Smooth muscle cell (in vitro differentiated cells): ENCODE measurements around the gene MEAF6. TPM values are rescaled to one million over a fixed set of nuclear protein-coding genes. Genes with fewer than 3 reads are reported as not detected.

ENCODE experiments used
- DNase-seq: peaks from one replicate; lab custom pipeline; 2025; ENCODE audit not compliant: unreplicated experiment; lab: John Stamatoyannopoulos, UW
- H2AFZ ChIP-seq: fragments of 200-600 bp; sonication (generic); 2 replicates; pipeline ENCODE4 v1.6.0; 2016; ENCODE audit warnings: antibody characterized with exemption, low read depth, mild to moderate bottlenecking
- H3F3A ChIP-seq: fragments of 200-600 bp; sonication (generic); 2 replicates; pipeline ENCODE4 v1.6.0; 2017; ENCODE audit warnings: antibody characterized with exemption, low read depth
- H3K27ac ChIP-seq: fragments of 200-600 bp; sonication (generic); 2 replicates; pipeline ENCODE4 v1.5.1; 2016; ENCODE audit warnings: low read depth, mild to moderate bottlenecking
- H3K27me3 ChIP-seq: fragments of 200-600 bp; sonication (generic); 2 replicates; pipeline ENCODE4 v1.6.1; 2016; ENCODE audit warnings: low read depth, mild to moderate bottlenecking
- H3K36me3 ChIP-seq: fragments of 200-600 bp; sonication (generic); 2 replicates; pipeline ENCODE4 v1.5.1; 2016; ENCODE audit warnings: low read depth
- H3K4me1 ChIP-seq: fragments of 200-600 bp; sonication (generic); 2 replicates; pipeline ENCODE4 v1.5.1; 2016; ENCODE audit warnings: low read depth
- H3K4me2 ChIP-seq: fragments of 200-600 bp; sonication (generic); 2 replicates; pipeline ENCODE4 v1.6.0; 2016; ENCODE audit warnings: mild to moderate bottlenecking
- H3K4me3 ChIP-seq: fragments of 200-600 bp; sonication (generic); 2 replicates; pipeline ENCODE4 v1.5.1; 2016; ENCODE audit warnings: mild to moderate bottlenecking
- H3K79me2 ChIP-seq: fragments of 200-600 bp; sonication (generic); 2 replicates; pipeline ENCODE4 v1.6.0; 2016; ENCODE audit warnings: low read depth, mild to moderate bottlenecking
- H3K9ac ChIP-seq: fragments of 200-600 bp; sonication (generic); 2 replicates; pipeline ENCODE4 v1.6.0; 2016; ENCODE audit warnings: low read depth
- H3K9me3 ChIP-seq: fragments of 200-600 bp; sonication (generic); replicated peaks from 2 replicates; pipeline ENCODE4 v1.5.1; 2016; ENCODE audit warnings: low read depth
- H4K20me1 ChIP-seq: fragments of 200-600 bp; sonication (generic); 2 replicates; pipeline ENCODE4 v1.6.0; 2016; ENCODE audit warnings: low read depth
- CTCF ChIP-seq: fragments of 200-600 bp; sonication (generic); IDR thresholded peaks from 2 replicates; pipeline ENCODE4 v1.5.1; 2017; ENCODE audit warnings: borderline replicate concordance, mild to moderate bottlenecking, antibody characterized with exemption; ENCODE audit not compliant: insufficient read depth, poor library complexity, severe bottlenecking
- WGBS: methylation state at CpG from one replicate; pipeline ENCODE4 v1.1.7; 2016; ENCODE audit warnings: low lambda C conversion rate; 5-methylcytosine and 5-hydroxymethylcytosine counted together
- polyA plus RNA-seq: library from polyadenylated mRNA; unstranded; fragments of >200 nt; fragmentation: Nextera tagmentation; extraction: Ambion mirVana; gene quantifications from 2 replicates; pipeline ENCODE4 v1.2.1, GENCODE V29; 2016
- total RNA-seq: library from RNA; depleted of rRNA; stranded (reverse); fragments of >200 nt; gene quantifications from 2 replicates; pipeline ENCODE4 v1.2.3, GENCODE V29; 2014

The MEAF6 gene
- total and polyA plus RNA-seq, 2 experiments from 2014 or later = 58.8 to 87.6 TPM

DNA sequence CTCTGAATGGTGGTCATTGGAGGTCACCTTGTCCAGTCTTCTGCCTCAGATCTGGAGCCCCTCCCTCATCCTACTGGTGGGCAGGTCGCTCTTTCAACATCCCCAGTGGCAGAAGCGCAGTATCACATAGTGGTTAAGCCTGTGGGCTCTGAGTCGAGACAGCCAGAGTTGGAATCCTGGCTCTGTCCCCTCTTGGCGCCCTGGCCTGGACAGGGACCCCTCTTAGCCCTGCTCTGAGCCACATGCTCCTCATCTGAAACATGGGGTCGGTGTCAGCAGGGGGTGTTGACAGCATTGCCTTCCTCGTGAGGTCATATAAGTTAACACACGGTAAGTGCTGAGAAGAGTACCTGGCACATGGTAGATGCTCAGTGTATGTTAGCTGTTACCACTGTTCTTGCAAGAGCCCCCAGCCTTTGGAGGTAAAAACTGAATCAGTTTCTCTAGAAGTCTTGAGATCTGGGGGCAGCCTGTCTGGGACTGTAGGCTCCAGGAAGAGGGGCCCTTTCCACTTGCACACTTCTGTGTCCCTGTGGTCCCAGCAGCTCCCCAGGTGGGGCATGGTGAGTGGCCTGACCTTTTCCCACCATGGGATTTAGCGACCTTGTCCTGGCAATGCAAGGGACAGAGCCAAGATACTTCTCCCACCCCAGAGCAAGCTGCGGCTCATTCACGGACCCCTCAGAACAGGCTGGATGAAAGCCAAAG, 33.8 kb downstream of the MEAF6 start:
- peaks cover 40% of the 10 kb centered on the region for H3K79me2 ChIP-seq

GRCh38 chr1:37480125-37480466, 34.5 kb downstream of the MEAF6 start:
- no peak for TF ChIP-seq CTCF
- H3K36me3 ChIP-seq = no peaks in the 10 kb centered on the region
- H3K9me3 ChIP-seq = no peaks in the 10 kb centered on the region
- peaks cover 1% of the 10 kb centered on the region for H3F3A ChIP-seq
- H3K79me2 ChIP-seq = peaks cover 46% of the 10 kb centered on the region
- peak overlapping the region; percentile 19 for H3K4me3 ChIP-seq
- WGBS = 98% methylated on average over 5 of the region's 5 CpGs
- H3K9ac ChIP-seq = peak overlapping the region; percentile 54
- no peaks in the 10 kb centered on the region for H3K27me3 ChIP-seq
- peaks cover 81% of the 10 kb centered on the region for H4K20me1 ChIP-seq
- H3K4me1 ChIP-seq = peaks cover 18% of the 10 kb centered on the region
- peak overlapping the region; percentile 96 for H3K27ac ChIP-seq
- peak overlapping the region; percentile 90 for H3K4me2 ChIP-seq
- DNase-seq = no peak
- no peak overlapping the region for H2AFZ ChIP-seq

More for the DNA sequence above, 33.8 kb downstream of the MEAF6 start:
- Histone ChIP-seq H4K20me1 (peaks cover 74% of the 10 kb centered on the region), H3K27me3 (no peaks in the 10 kb centered on the region), H2AFZ (no peak overlapping the region), H3K36me3 (no peaks in the 10 kb centered on the region), H3K4me1 (peaks cover 18% of the 10 kb centered on the region), H3K4me2 (no peak overlapping the region), H3K4me3 (no peak overlapping the region), H3F3A (peaks cover 7% of the 10 kb centered on the region), H3K9me3 (no peaks in the 10 kb centered on the region), H3K9ac (no peak overlapping the region), H3K27ac (peak overlapping the region; percentile 96)
- 96% methylated on average over 10 of the region's 10 CpGs for WGBS
- DNase-seq = no peak
- TF ChIP-seq CTCF = no peak

- H3K27ac ChIP-seq = peak overlapping the region; percentile 96
Measured at GRCh38 chr1:37479255-37480124, 35.1 kb downstream of the MEAF6 start.

More at GRCh38 chr1:37479255-37480124, 35.1 kb downstream of the MEAF6 start:
- Histone ChIP-seq H3K9me3 (no peaks in the 10 kb centered on the region), H3K4me2 (peak overlapping the region; percentile 90), H3K9ac (peak overlapping the region; percentile 54), H4K20me1 (peaks cover 83% of the 10 kb centered on the region), H3K4me1 (peaks cover 18% of the 10 kb centered on the region), H3F3A (peaks cover 4% of the 10 kb centered on the region), H2AFZ (no peak overlapping the region), H3K36me3 (no peaks in the 10 kb centered on the region), H3K27me3 (no peaks in the 10 kb centered on the region), H3K79me2 (peaks cover 52% of the 10 kb centered on the region), H3K4me3 (peak overlapping the region; percentile 19)
- no peak for TF ChIP-seq CTCF
- 40% methylated on average over 22 of the region's 22 CpGs for WGBS
- peak; percentile 53 for DNase-seq
